GM19397 (cell line): ENCODE measurements around the gene ELMO1.

Experiments
- ATAC-seq: cut with Tn5 transposase; IDR thresholded peaks from one replicate; pipeline ENCODE4 v1.9.1; 2021; ENCODE audit warnings: mild to moderate bottlenecking, moderate library complexity; ENCODE audit not compliant: unreplicated experiment

The ELMO1 gene

DNA sequence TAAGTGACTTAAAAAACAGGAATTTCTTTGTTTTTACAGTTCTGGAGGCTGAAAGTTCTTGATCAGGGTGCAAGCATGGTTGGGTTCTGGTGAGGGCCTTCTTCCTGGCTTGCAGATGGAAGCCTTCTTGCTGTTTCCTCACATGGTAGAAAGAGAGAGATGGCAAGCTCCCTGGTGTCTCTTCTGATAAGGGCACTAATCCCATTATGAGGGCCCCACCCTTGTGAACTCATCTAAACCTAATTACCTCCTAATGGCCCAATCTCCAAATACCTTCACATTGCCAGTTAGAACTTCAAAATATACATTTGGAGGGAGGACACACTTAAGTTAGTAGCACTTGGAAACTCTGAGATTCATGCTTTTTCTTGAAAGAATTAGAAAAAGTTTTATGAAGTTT, 410.0 kb downstream of the ELMO1 start:
- ATAC-seq, result no peak

DNA sequence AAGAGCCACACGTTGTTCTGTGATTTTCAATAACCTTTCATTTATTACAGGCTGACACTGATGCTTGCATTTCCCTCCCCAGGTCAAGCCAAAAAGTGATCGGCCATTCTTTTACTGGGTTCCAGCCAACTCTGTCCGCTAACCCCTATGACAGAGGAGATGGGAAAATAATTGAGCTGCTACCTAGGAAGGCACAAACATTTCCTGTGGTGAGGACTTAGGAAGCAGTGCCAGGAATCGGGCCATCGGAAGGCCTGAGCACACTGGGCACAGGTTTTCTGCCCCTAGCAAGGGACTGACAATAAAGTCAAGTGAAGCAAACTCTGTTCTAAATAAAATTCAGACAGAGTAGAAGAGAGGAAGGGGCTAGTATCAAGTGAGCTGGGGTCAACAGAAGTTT, 411.4 kb downstream of the ELMO1 start:
- ATAC-seq, result no peak

DNA sequence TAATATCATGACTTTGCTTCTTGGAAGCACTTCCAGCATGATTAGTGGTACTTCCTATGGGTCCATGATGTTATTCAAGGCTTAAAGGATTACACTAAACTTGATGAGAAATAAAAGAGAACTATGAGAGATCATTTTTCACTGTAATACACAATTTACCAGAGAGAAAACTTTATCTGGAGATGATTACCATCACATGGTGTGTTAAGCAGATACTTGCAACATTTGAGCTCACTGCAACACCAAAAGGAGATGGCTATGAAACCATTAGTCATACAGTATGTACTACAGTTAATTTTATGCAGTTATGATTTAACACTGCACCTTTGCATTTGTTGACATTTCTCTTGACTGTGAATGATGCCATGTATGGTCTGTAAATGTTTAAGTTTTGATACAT, 413.0 kb downstream of the ELMO1 start:
- ATAC-seq, result no peak

DNA sequence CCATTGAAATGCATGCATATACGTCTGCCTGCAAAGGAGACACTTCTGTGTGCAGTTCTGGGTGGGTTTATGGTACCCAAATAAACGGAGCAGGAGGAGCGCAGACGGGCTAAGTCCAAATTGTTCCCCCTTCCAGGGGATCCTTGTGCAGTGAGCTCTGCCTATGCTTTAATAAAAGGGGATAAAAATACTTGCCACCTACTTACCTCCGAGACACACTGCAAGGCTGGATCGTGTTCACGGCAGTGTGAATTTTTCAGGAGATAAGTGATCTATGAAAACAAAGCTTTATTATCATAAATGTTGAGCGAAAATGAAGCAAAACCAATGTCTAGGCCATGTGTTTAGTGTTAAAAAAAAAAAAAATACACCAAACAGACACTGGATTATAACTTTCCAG, 415.5 kb downstream of the ELMO1 start:
- no peak for ATAC-seq

DNA sequence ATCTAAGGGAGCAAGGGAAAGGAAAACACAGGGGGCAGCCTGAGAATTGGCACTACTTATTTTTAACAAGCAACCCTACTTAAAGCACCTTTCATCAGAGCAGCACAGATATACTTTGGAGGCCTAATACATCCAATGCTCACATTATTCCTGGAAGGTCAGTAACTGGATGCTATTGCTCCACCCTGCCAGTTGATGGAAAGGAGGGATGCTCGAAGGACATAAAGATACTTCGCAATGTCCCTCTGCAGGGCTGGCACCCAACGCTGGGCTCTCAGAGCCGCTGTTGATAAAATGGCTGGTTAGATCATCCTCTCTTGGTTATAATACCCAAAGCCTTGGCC, 416.4 kb downstream of the ELMO1 start:
- ATAC-seq, result no peak

DNA sequence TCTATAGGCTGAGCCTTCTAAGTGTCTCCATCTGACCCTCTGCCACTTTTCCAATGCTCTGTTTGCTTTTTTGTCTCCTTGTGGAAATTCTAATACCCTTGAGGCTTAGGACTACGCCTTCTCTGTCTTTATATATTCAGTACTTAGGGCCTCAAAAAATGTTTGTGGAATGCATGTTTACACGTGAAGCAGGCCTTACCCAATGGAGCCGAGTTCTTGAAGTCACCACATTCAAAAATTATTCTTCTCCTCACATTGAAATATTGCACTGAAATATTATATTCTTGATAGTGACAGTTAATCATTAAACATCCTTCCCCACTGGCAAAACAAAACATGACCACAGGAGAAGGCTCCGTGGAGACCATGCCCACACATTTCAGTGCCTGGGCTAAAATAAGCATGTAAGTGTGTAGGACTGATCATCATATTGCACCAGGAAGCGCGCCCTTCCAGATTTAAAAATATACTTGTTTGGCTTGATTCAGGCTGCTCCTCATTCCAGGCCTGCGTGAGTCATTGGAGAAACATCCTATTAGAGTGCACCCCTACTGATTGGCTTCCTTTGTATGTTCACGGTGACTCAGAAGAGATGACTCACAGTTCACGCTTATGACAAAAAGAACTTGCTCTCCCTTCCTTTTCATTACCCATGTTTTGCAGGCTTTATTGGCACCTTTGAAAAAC, 416.9 kb downstream of the ELMO1 start:
- no peak for ATAC-seq

DNA sequence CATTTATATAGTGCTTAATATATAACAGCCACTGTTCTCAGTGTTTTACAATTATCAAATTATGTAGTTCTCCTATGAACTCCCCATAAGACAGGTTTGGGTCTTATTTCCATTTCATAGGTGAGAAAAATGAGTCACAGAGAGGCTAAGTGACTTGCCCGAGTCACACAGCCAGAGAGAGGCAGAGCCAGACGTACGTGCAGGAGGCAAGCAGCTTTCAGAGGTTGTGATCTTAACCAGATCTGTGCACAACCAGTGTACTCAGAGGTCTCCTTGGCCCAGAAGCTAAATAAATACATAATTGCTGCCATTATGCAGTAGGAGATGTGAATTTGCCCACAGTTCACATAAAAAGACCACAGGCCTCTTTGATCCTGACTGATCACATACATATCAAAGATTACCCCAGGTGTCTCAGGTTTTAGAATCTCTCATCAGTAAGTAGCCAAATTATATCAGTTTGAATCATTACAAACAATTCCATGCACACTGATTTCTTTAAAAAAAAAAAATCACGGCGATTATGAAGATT, 419.7 kb downstream of the ELMO1 start:
- ATAC-seq, result no peak

DNA sequence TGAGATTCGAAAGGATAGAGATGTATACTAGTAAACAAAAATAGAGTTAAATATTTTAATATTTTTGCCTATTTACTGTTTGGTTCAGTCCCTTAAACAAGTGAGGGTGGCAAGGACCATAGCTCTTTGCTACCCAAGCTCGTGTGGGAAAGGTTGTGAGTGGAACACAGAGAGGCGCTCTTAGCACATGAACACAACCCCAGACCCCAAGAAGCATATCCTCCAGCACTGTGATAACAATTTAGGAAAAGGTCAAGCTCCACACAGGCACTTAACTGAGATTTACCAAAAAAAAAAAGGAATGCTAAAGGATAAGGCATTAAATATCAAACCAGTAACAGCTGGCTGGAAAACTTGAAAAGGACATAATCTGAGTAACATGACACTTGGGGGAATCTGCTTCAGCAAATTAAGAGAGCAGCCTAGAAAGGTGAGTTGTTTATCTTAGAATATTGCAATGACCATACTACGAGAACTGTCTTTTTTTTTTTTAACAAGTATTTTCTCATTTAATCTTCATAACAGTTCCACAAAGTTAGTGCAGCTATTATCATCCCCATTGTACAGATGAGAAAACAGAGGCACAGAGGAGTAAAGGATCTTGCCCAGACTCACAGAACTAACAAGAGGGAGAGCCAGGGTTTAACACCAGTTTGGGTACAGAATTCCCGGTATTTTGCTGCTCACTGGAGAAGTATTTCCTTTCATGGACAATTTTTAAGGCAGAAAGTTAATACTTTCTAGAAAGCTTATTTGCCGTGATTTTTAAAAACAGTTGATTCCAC, 420.9 kb downstream of the ELMO1 start:
- ATAC-seq, result no peak

DNA sequence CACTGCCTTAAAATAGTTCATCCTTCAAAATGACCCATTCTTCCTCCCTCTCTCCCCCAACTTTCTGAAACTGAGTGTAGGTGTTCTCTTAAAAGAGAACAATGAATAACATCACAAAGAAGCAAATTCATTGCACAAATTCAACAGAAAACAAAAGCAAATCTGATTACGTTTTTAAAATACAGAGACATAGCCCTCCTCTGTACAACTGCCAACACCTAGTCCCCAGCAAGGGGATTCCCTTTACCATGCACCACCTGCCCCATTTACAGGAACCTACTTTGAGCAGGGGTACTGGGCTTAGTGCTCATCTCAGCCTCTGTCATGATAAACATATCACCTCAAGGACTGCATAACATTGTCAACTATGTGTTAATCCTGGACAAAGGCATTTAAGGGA, 421.6 kb downstream of the ELMO1 start:
- no peak for ATAC-seq

DNA sequence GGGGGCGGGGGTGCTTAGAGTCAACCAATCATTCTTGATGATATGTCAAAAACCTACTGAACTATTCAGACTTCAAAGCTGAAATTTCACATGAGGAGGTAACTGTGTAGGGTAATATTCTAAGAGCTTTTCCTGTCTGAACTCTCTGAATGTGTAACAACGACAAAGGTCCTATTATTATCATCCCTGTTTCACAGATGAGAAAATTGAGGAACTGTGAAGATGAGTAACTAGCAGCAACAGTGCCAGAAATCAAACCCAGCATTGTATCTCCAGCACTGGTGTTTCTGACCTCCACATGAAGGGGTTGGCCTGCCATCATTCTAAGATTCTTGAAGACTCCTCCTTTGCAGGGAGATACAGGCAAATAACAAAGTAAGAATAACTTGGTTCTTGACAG, 429.7 kb downstream of the ELMO1 start:
- ATAC-seq, result no peak

DNA sequence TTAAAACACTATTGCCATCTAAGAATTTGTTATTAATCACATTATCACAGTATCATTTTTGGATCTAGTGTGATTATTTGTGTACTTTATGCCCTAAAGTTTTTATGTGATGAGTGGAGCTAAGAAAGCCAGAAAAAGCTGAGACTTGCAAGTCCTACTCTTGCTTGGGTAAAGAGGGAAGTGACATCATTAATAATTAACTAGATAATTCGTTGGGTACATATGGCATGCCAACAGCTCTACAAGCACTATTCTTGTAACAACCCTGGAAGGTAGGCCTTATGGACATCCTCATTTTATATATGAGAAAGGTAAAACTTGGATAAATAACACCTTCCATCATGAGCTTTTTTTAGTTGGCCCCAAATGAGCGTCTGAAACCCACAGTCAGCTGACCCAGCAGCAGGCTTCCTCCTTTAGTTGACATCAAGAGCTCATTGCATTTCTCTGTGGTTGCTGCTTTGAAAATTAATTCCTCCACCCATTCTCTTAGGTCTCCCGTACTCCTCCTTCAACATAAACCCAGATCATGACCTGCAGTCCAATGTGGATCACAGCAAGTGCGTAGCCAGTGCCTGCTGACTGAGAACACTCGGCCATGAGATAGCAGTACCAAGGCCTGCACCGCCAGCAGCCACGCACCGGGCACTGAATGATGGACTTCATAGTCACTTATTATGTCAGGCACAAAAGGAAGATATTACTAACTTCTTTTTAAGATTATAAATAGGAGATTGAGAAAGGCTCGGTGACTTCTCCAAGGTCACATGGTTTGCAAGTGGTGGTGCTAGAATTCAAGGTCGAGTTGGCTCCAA, 432.4 kb downstream of the ELMO1 start:
- no peak for ATAC-seq

DNA sequence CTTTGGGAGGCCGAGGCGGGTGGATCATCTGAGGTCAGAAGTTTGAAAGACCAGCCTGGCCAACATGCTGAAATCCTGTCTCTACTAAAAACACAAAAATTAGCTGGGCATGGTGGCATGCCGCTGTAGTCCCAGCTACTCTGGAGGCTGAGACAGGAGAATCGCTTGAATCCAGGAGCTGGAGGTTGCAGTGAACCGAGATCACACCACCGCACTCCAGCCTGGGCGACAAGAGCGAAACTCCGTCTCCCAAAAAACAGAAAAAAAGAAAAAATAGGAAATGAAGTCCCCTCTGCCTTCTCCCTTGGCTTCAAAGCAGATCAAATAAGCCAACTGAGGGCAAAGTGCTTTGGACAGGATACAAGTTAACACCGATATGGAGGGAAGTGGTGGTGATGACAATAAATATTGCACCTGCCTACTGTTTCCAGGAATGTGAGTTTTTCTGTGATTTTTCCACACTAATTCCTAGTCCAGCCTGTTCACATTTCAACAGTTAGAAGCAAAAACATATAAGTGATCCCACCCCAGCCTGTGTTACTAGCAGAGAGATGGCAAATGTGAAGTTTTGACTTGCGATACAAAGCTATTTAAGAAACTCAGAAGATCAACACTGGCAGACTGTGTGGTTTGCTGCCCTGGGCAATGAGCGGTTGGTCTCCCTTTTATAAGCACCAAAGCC, 433.2 kb downstream of the ELMO1 start:
- no peak for ATAC-seq

DNA sequence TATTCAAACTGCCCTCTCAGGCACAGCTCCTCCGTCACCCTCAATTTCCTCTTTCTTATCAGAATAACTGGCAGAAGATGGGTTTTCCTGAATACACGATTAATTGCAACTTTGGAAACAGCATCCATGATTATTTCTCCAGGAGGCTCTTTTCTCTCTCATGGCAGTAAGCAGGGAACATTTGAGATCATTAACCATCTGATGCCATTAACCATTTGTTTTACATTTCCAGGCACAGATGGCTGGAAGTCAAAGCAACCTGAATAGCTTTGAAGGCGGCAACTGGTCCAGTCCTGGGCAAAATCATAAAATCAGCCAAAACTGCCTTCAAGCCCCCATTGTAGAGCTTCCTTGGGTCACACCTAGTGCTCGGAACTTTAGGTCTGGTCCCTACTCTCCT, 434.9 kb downstream of the ELMO1 start:
- no peak for ATAC-seq

DNA sequence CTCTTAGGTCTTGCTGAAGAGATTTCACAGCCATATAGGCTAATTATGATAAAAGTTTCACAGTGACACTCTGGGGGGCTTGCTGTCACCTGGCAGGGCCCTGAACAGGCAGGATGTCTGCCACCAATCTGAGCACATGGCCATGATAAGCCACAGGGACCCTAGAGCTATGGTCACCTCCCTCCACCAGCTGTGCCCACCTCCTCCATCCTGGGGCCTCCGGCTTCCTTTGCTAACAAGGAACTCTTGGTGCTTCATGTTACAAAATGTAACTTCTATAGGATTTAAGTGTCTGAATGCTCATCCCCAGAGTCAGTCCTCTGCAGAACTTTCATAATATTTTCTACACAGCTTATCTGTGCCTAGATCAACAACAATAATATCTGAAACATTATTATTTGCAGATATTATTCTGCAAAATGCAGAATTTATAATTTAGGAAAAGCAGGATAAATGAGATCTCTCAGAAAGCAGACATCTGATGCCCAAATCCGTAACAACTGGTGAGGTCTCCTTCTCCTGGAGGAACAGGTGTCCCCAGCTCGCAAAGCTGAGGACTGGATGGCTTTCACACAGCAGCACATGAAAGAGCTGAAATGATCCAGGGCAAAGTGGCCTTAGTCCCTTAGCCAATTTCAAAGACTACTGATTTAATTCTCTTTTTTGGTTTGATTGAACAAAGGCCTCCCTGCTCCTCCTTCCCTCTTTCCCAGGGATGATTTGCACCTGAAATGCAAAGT, 437.3 kb downstream of the ELMO1 start:
- ATAC-seq, result no peak

DNA sequence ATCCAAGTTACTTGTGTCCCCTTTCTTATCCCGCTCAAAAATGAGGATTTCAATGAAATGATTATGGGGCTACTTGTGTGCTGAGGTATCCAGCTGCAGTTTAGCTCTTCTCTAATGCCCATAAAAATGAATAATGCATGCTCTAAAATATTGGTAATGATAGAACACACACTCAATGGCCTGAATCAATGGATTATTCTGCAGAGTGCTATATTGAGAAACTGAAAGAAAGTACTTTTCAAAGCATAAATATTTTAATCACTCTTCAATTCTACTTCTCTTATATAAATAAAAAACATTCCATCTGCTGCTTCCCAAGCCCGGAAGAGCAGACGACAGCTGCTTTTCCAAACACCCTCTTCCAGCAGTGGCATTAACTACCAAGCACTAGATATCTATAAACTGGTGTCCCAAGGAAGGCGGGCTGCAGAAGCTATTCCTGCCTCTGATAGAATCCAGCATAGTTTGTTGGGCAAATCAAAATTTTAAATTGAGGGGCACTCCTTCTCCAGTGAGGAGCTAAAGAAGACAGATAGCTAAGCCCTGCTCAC, 439.5 kb downstream of the ELMO1 start:
- ATAC-seq, result no peak

DNA sequence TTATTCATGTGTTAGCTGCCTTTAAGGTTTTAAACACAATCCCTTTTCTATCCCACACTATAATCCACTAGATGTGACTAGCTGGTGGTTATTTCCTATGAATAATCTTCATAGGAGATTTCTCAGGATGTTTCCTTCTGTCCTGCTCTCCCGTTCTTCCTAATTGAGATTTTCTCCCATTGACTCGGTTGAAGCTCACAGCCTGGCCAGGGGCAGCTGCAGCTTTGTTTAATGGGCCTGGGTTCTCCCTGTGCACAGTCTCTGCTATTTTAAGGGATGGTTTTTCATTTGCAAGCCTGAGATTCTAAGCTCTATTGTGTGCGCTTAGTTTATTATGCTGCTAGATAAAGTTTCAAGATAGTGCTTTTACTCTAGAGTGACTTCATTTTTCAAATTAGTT, 441.0 kb downstream of the ELMO1 start:
- ATAC-seq, result no peak

DNA sequence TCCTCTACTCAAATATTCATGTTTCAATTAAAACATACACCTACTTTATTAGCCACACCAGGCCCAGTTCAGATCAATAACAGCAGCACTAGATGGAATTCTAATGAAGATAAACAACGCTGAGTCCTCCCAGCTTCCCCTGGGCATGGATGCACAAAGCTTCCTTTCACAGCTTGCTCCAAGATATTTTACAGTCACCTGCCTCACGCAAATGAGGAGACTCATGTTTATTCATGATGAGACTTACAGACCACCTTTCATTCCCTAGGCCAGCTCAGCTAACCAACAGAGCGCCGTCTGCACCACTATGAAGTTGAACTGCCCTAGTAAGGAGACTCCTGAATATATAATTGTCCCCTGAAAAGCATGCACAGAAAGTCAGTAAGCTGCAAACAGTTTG, 441.4 kb downstream of the ELMO1 start:
- no peak for ATAC-seq

DNA sequence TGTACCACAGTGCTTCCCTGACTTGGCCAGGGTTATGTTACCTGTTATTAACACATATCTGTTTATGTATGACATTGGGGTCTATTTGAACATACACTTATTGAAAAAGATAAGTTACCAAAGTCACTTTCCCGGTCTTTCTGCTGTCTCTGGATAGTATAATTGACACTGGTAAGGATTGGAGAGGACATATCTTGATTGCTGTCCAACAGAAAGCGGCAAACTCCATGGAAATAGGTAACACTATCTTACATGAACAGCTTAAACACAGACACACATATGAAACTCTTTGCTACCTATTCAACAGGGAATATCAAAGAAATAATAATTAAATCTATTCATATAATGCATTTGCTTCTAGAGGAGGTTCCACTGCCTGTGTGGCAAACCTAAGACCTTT, 441.9 kb downstream of the ELMO1 start:
- ATAC-seq, result no peak

DNA sequence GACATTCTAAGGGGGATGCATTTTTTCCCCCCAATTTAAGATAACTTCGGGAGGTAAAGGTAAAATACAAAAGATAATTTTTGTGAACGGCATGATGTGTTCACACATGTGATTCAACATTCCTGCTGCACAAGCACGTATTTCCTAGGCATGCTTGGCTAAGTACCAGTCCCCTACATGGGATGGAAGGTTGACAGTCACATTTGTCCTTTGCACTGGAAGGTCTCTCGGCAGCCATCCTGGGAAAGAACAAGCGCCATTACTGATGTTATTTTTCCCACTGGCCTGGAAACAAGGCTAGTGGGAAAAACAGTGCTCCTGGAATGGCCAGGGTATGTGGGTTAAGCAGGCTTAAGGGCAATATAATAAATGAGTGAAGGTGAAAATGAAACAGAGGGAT, 448.2 kb downstream of the ELMO1 start:
- ATAC-seq, result no peak
